ENCODE results near the gene DYNC2LI1. TPM values are rescaled to one million over a fixed set of nuclear protein-coding genes. Genes with fewer than 3 reads are reported as not detected.
A peak's percentile ranks its signal among the peaks of the same experiment; 100 is the strongest.

The DYNC2LI1 gene
- total RNA-seq, 1 donor from 2014 or later = 22.7 TPM

- Histone ChIP-seq H3K27me3 (ENCODE audit: low read depth) (no peaks in the 10 kb centered on the region), H3K9me3 (no peaks in the 10 kb centered on the region), H3K27ac (no peak overlapping the region), H3K4me3 (no peak overlapping the region), H3K36me3 (no peaks in the 10 kb centered on the region), H3K4me1 (no peaks in the 10 kb centered on the region)
- TF ChIP-seq CTCF (IDR thresholded peaks at IDR 0.05) = no peak
- intact Hi-C loops (cut with DNase I) = no loop called here
- DNase-seq (no peak), ATAC-seq (no peak)
Observed at GRCh38 chr2:43846140-43846793, 72.4 kb downstream of the DYNC2LI1 start.

- Histone ChIP-seq H3K4me3 (no peak overlapping the region), H3K27ac (no peak overlapping the region), H3K9me3 (no peaks in the 10 kb centered on the region), H3K27me3 (ENCODE audit: low read depth) (peaks cover 8% of the 10 kb centered on the region), H3K4me1 (no peaks in the 10 kb centered on the region), H3K36me3 (no peaks in the 10 kb centered on the region)
- DNase-seq = no peak
- no peak for TF ChIP-seq CTCF (IDR thresholded peaks at IDR 0.05)
- ATAC-seq = no peak
- intact Hi-C loops (cut with DNase I) = no loop called here
Observed at GRCh38 chr2:43848214-43848613, 74.4 kb downstream of the DYNC2LI1 start.

GRCh38 chr2:43851011-43851980 lies 77.5 kb downstream of the DYNC2LI1 start:
- Histone ChIP-seq H3K27me3 (ENCODE audit: low read depth) (peaks cover 28% of the 10 kb centered on the region), H3K9me3 (no peaks in the 10 kb centered on the region), H3K4me1 (no peaks in the 10 kb centered on the region), H3K36me3 (no peaks in the 10 kb centered on the region), H3K4me3 (no peak overlapping the region), H3K27ac (no peak overlapping the region)
- DNase-seq (no peak), ATAC-seq (peak in 1 of 2 donors; percentile 17)
- TF ChIP-seq CTCF (IDR thresholded peaks at IDR 0.05) = no peak
- intact Hi-C loops (cut with DNase I) = no loop called here

- Histone ChIP-seq H3K4me3 (no peak overlapping the region), H3K4me1 (no peaks in the 10 kb centered on the region), H3K9me3 (no peaks in the 10 kb centered on the region), H3K27ac (no peak overlapping the region), H3K36me3 (no peaks in the 10 kb centered on the region), H3K27me3 (ENCODE audit: low read depth) (peaks cover 28% of the 10 kb centered on the region)
- no peak for TF ChIP-seq CTCF (IDR thresholded peaks at IDR 0.05)
- intact Hi-C loops (cut with DNase I) = no loop called here
- DNase-seq (no peak), ATAC-seq (peak in 1 of 2 donors; percentile 9)
Observed at GRCh38 chr2:43852196-43852730, 78.4 kb downstream of the DYNC2LI1 start.

- Histone ChIP-seq H3K9me3 (no peaks in the 10 kb centered on the region), H3K27me3 (ENCODE audit: low read depth) (peaks cover 28% of the 10 kb centered on the region), H3K4me3 (no peak overlapping the region), H3K4me1 (no peaks in the 10 kb centered on the region), H3K36me3 (no peaks in the 10 kb centered on the region), H3K27ac (no peak overlapping the region)
- peak in 1 of 2 donors; percentile 15 for ATAC-seq
- no peak for TF ChIP-seq CTCF (IDR thresholded peaks at IDR 0.05)
- no peak for DNase-seq
- intact Hi-C loops (cut with DNase I) = no loop called here
Observed at GRCh38 chr2:43853141-43854081, 79.6 kb downstream of the DYNC2LI1 start.
